HG03460 (cell line): ENCODE results near the gene CDK14.
"Not testable (repeated sequence)": the region's sequence is repeated elsewhere in the genome, so short reads cannot be mapped to it uniquely, and the experiment has no call there.

Experiments
- ATAC-seq: cut with Tn5 transposase; IDR thresholded peaks from one replicate; pipeline ENCODE4 v1.9.1; 2021; ENCODE audit not compliant: unreplicated experiment

The CDK14 gene

DNA sequence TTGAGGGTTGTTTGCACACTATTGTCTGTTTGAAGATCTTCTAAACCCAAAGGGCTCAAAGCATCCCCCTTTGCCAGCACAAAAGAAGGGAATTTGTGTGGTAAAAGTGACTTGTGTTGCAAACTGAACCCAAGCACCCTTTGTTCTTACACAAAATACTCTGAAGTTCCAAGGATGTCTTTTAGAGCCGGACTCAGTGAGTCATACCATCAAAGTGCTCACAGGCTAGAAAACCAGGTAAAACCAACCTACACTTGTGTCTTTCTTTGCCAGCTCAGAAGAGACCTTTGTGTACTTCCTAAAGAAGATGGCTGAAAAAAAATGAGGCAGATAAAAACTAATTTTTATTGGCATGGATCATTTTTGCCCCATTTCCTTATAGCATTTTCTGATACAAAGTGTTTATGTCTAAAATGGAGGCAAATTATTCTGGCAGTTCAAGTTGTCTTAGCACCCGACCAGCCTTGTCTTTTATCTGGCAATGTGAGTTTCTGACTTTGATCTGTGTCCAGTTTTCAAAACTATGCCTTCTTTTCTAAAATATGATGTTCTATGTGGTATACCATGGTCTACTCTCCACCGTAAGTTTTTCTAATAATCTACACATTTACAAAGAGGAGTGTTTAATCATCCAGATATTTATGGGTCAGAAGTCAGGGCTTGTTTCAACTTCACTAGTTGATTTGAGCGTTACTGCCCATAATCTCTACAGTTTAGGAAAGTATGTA lies 539.7 kb downstream of the CDK14 start:
- no peak for ATAC-seq

GRCh38 chr7:91137153-91137787 lies 541.1 kb downstream of the CDK14 start:
- ATAC-seq, result peak; percentile 53

GRCh38 chr7:91137788-91138368 lies 541.8 kb downstream of the CDK14 start:
- ATAC-seq, result no peak

DNA sequence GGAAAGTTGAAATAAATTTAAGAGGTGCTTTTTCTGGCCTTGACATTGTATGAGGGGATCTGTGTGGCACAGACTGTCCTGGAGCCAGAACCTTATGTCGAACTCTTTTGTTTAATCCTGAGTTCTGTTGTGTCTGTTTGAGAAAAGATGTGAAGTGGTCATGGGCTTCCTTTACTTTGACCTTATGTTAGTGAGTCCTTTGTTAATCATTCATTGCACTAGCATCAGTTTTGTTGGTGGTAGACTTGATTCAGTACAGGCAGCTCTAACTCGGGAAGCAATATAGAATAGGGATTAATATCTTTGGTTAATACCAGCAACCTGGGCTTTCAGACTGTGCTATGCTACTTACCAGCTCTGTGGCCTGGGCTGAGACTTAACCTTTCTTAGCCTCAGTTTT lies 544.2 kb downstream of the CDK14 start:
- ATAC-seq, result no peak

- no peak for ATAC-seq
Measured at GRCh38 chr7:91140982-91141381, 544.9 kb downstream of the CDK14 start.

GRCh38 chr7:91142743-91143142 lies 546.6 kb downstream of the CDK14 start:
- no peak for ATAC-seq

DNA sequence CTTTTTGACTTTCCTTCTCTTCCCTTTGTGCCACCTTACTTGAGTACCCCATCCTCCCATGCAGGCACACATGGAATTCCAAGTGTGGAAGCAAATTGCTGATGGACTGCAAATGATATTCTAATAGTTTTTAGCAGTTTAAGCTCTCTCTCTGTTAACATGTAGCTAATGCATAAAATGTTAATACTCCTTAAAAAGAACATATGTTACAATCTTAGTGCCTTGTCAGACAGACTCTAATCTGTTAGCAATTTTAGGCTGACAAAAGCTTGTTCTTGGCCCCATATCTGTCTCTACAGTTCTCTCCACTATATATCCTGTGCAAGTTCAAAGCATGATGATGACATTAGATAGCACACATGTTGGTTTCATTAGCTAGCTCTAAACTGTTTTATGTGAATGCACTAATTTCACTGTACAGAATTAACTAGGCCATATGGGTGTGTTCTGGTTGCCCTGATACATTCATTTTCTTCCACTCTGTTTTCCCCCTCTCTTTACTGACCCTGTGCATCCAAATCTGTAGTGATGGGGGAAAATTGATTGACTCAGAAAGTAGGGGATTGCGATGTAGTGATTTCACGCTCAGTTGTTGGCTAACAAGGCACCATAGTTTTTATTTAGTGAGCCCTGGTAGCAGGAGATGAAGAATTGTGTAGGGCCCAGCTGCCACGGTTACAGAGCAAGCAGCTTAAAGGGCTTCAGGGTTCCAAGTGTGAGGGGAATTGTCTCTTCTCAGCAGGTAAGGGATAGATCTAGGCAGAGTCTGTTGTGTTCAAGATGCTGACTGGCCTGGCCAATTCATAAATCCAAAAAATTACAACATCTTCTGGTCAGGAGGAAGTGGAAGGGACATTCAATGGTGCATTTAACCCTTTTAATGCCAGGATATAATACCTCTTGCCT lies 553.5 kb downstream of the CDK14 start:
- no peak for ATAC-seq

- no peak for ATAC-seq
Measured at GRCh38 chr7:91151916-91152315, 555.8 kb downstream of the CDK14 start.

- ATAC-seq, result no peak
Measured at GRCh38 chr7:91156316-91157185, 560.4 kb downstream of the CDK14 start.

DNA sequence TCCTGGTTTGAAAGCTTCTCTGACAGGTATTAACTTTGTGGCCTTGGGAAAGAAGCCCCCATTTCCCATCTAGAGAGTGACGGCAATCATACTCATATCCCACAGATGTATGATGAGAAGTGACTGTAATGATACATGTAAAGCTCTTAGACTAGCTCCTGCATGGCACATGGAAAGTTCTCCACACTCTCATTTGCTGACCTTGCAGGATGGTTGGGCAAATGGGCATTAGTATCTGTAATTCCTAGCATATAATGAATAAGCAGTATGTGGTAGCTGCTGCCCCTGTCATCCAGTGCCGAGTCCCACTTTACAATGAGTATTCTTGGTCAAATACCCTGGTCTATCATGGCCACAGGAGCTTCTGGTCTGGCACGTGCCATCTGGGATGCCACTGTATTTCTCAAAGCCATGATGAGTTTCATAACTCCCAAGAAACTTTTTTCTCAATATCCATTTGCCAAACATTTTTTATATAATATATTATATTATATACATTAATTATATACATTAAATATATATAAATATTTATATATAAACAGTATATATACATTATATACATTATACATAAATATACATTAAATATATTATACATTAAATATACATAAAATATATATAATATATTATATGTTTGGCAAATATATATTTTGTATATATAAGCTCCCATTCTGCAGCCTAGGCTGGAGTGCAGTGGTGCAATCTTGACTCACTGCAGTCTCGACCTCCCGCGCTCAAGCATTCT lies 561.6 kb downstream of the CDK14 start:
- no peak for ATAC-seq

DNA sequence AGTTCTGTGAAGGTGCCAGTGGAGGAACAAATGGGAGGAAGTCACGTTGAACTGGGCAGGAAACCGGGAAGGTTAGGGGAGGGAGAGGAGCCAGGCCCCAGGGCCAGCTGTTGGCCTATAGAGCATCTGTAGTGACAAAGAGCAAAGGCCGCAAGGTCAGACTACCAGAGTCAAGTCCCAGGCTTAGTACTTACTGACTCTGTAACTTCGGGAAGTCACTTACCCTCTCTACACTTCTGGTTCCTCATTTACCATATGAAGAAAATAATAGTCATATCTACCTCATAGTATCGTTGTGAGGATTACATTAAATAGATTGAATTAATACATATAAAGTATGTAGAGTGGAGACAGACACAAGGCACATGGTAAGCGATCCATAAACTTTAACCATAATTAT lies 566.3 kb downstream of the CDK14 start:
- ATAC-seq, result no peak

- no peak for ATAC-seq
Measured at GRCh38 chr7:91164506-91164905, 568.4 kb downstream of the CDK14 start.

DNA sequence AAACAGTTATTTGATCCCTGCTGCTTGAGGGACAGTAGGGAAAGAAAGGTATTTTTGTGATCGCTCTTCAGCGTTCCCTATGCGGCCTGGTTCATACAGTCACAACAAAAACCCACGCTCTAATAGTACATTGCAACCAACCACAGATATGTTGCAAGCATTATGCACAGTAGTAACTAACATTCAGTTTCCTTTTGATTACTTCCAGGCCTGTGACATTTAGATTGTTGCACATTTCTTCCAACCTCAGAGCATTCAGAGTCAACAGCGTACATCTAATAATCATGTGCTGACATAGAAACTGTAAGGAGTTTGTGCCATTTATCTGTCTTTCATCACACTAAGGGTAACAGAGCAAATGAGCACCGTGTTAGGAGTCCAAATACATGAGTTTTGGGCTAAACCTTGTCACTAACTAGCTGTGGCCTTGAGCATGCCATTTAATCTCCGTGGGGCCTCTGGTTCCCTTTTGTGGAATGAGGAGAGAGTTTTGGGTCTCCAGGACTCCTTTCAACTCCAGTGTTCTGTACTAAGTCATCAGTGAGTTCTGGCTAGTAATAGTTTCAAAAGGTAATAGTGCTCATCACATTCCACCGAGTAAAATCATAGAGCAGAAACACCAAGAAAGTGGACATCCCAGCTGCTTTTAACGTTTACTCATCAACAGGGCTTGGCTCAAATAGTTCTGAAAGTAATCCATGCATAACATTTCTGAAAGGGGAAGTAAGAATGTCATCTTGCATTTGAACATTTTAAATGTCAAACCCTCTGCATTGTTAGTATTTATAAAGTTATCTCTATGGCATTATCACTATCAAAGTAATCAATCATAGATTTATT lies 569.1 kb downstream of the CDK14 start:
- peak; percentile 87 for ATAC-seq

DNA sequence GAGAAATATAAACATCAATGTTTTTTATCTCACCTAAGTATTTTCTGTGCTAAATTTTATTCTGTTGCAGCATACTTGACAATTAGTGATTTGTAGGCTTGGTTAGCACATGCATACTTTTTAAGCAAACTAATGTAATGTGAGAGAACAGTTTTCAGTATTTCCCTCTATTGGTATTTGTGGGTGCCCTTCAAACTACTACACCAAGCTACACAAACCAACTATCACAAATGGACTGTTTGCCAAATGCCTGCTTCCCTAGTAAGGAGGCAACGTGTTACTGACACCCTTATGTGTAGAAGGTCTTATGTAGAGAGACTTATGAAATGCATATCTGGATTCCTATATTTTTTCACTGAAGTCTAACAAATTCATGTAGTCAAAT lies 569.7 kb downstream of the CDK14 start:
- ATAC-seq, result peak; percentile 50

- ATAC-seq, result no peak
Measured at GRCh38 chr7:91168871-91169829, 573.0 kb downstream of the CDK14 start.

- no peak for ATAC-seq
Measured at GRCh38 chr7:91169830-91170191, 573.7 kb downstream of the CDK14 start.

- ATAC-seq, result not testable (repeated sequence)
Measured at GRCh38 chr7:91173265-91173664, 577.1 kb downstream of the CDK14 start.

- ATAC-seq, result no peak
Measured at GRCh38 chr7:91180746-91181145, 584.6 kb downstream of the CDK14 start.
